T-helper 9 cell (primary cell): ENCODE results near the gene ULBP2.
"Not testable (repeated sequence)": the region's sequence is repeated elsewhere in the genome, so short reads cannot be mapped to it uniquely, and the experiment has no call there.

Experiments
- DNase-seq: peaks from one replicate; pipeline ENCODE4 v3.0.0-alpha.2; 2020

Gene ULBP2

DNA sequence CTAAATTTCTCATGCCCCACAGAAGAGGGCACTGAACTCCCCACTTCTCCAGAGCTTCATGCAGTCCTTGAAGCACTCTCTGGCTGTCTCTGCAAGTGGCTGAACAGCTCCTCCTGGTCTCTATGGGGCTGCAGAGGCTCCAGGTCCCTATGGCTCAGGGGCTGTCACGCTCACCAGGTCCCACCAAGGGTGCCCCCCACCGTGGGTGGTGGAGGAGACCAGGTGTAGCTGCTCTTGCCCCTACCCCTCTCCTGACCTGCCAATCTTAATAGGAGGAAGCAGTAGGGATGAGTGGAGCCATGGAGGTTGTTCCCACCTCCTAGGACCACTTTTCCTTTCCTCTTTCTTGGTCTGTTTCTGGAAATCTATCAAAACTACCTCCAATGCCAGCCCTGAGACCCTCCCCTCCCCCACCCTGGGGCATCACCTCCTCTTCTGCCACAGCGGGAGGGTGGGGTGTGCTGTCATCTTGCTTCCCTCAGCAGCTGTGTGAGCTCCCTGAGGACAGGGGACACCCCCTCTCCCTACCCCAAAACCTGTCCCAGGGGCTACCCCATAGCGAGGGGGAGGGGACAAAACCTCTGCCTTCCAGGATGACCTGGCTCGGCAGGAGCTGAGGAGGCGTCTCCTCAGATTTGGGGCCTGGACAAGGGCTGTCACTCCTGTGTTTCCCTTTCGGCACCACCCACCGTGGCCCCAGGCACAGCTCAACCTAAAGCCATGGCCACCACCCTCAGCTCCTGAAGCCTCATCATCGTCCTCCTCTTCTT is 31.9 kb upstream of the ULBP2 start:
- no peak for DNase-seq

DNA sequence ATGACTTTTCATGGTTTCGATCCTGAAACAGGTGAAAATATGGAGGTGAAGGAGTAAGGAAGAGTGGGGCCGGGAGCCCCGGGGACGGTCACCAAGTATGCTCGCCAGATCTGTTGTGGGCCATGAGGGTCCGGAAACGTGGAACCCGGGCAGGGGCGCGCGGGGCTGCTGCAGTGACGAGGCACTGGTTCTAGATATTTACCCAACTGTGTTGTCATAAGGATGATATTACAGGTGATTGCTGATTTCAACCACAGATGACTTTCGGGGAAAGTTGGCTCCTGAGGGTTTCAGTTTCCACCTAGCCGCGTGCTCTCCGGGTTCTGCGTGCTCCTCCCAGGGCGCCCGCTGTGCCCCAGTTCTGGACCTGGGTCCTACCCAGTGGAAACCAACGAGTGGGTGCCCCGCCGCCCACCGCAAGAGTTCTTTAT is 31.1 kb upstream of the ULBP2 start:
- no peak for DNase-seq

DNA sequence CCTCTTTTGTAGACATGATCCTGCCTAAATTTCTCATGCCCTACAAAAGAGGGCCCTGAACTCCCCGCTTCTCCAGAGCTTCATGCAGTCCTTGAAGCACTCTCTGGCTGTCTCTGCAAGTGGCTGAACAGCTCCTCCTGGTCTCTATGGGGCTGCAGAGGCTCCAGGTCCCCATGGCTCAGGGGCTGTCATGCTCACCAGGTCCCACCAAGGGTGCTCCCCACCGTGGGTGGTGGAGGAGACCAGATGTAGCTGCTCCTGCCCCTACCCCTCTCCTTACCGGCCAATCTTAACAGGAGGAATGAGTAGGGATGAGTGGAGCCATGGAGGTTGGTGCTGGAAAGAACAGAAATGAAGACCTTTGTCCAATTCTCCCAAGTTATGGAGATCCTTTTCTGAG is 29.1 kb upstream of the ULBP2 start:
- DNase-seq, result not testable (repeated sequence)

DNA sequence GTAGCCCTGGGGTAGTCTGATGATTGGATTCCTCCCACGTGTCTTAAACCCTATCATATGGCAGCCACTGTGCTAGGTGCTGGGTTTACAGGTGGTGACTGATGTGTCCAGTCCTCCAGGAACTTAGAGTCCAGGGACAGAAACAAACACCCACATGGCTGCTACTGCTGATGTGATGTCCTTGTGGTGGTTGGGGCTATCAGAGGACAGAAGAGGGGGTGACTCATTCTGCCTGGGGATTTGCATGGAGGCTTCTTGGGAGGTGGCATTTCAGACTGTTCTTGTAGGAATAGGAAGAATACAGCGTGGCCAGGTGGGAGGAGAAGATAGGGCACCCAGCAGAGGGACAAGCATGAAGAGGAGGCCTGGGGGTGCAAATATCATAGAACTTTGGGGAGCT is 28.7 kb upstream of the ULBP2 start:
- no peak for DNase-seq

DNA sequence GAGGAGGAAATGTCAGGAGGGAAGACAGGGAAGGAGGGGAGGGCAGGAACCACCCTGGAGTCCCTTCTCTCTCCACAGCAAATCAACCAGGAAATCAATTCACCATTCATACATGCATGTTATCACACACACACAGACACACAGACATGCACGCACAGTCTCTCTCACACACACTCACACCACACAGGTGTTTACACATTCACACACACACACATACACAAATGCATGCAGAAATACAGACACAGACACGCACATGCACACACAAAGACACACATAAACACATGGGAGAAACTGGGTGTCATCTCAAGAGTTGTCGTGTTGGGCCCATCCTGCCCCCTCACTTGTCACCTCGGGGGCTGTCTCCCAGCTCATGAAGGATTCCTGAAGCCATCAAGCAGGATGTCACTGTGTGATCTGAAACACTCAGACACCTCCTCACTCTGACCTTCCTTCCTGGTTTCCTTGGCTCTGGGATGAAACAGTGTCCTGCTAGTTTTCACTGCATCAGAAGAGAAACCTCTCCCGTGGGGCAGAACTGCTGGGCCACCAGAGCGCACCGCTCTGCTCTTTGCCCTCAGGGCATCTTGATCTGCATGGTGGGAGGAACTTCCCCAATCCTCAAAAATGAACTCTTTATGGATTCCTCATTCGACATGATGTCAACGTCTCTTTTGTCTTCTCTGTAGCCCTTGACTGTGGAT is 28.1 kb upstream of the ULBP2 start:
- no peak for DNase-seq

DNA sequence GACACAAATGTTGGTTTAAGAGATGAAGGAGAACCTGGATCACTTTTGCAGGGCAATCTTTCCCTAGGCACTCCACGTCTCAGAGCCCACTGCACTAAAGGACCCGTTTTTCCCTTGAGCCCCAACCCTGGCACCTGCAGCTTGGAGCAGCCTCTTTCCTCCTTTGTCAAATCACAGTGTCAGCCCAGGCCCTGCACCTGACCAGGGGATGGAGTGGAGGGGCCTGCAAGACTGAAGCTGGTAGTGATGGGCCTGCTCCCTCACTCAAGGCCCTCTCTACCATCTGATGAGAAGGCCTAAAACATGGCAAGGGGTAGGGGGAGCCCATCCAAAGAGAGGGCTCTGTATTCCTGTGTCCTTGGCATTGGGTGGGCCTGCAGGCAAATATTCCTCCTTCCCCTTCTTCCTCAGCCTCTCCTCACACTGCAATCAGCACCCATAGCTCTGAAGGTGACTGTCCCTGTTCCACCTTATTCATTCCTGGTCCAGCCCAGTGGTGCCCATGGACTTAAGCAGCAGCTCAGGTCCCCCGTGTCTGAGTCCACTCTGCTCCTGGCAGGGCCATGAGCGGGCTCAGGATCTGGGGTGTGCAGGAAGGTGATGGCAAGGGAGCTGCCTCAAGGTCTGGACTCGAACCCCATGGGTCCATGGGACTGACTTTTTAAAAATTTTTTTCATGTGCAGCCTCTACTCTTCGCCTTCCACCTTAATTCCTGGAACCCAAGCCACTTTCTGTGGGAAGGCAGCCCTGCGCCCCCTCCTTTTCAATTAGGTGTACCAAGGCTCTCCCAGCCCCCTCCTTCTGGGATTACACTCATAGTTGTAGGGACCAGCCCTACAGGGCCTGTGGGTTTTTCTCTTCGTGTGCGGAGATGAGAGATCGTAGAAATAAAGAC is 25.6 kb upstream of the ULBP2 start:
- DNase-seq, result no peak

DNA sequence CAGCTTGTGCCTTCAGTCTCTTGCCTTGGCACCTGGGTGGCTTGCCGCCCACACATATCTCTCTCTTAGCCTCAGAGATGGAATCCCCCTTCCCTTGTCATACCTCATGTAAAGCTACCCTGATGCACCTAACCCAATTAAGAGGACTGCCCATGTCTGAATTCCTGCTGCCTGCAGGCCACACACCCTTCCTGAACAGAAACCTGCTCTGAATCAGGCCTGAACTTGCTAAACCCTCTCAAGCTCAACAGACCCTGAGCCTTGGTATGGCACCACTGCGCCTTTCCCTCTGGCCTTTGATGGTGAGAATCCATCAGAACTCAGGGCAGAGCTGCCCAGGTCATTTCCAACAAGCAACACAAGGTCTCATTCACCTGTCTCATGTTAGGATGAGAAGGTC is 24.1 kb upstream of the ULBP2 start:
- DNase-seq, result no peak

DNA sequence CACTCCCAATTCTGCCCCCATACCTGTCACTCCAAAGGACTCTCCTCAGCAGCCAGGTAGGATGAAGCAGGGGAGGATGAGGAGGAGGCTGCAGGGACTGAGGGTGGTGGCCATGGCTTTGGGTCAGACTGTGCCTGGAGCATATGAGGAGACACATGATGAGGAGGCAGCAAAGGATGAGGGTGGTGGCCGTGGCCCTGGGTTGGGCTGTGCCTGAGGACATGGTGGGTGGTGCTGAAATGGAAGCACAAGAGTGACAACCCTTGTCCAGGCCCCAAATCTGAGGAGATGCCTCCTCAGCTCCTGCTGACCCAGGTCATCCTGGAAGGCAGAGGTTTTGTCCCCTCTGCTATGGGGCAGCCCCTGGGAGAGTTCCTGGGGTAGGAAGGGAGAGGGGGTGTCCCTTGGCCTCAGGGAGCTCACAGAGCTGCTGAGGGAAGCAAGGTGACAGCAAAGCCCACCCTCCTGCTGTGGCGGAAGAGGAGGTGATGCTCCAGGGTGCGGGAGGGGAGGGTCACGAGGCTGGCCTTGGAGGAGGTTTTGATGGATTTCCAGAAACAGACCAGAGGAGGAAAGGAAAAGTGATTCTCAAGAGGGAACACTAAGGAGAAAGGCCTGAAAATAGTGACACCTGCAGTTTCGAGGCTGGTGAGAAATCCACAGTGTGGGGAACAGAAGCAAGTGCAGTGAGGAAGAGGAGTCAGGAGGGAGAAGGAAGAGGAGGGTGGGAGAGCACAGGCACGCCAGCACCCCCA is 23.5 kb upstream of the ULBP2 start:
- DNase-seq, result no peak

DNA sequence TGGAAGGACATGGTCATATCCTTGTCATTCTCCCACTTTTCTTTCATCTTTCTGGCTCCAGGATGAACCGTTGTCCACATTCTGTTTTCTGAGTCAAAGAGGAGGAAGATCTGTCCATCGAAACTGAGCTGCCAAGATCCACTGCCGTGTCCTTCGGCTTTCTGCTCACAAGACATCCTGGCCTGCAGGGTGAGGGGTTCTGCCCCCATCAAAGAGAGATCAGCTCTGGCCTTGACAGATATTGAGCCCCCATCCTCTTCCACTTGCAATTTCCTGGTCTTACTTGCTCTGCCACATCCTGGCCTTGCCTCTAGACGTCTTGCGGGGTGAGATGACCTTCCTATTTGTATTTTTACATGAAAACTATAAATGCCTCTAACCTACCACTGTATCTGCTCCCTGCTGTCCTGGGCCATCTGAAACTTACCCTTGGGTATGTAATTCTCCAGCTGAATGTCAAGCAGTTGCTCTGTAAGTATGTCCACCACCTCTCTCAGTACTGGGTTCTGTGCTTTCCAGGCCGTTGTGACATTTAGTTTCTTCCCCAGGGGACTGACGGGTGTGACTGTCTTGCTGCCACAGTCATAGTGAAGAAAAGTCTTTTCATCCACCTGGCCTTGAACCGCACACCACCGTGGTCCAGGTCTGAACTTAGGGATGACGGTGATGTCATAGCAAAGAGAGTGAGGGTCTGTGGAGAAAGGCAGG is 22.5 kb upstream of the ULBP2 start:
- DNase-seq, result not testable (repeated sequence)

DNA sequence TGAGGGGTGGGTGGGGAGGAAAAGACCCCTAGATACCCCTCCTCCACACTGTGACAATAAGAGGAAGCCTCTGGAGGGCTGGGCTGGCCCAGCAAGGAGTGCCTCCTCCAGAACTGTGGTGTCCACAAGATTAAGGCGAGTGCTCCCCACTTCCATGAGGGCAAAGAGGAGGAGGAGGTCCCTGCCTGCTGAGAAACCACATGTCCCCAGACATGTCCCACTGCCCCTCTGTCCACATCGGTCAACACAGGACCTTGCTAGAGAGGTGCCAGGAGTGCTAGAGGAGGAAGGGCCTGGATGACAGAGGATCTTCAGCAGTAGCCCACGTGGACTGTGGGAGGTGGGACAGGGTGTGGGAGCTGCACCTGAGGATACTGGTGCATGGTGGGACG is 22.0 kb upstream of the ULBP2 start:
- DNase-seq, result no peak

DNA sequence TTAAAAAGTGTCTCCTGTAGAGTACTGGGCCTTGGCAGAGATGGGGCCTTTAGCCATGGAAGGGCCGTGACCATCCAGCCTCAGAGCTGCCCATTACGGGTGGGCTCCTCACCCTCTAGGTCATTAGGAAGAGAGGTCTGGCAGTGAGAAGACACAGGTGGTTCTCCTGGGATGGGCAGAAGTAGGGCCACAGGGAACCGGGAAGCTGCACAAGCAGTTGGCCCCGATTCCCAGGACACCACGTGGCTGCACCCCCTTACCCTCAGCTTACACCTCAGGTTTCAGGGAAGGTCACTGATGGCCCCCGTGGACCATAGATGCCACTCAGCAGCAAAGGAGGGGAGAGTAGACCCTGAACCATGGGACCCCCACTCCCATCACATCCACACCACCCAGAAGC is 20.5 kb upstream of the ULBP2 start:
- DNase-seq, result no peak

DNA sequence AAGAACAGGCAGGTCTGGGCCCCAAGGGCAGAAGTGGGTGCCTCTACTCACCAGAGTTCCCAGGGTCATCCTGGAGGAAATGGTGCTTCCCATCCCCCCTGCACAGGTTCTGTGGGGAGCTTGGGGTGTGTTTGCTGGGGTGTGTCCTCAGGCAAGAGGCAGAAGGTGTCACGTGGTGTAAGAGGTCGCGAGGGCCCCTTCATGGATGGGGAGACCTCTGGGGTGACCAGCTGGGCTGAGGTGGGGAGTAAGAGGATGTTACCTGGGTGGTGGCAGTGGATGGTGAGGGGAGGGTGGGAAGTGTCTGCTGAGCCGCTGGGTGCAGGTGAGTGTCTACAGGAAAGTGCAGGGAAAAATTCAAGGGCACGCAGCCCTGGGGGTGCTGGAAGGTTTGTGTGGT is 19.7 kb upstream of the ULBP2 start:
- DNase-seq, result not testable (repeated sequence)

DNA sequence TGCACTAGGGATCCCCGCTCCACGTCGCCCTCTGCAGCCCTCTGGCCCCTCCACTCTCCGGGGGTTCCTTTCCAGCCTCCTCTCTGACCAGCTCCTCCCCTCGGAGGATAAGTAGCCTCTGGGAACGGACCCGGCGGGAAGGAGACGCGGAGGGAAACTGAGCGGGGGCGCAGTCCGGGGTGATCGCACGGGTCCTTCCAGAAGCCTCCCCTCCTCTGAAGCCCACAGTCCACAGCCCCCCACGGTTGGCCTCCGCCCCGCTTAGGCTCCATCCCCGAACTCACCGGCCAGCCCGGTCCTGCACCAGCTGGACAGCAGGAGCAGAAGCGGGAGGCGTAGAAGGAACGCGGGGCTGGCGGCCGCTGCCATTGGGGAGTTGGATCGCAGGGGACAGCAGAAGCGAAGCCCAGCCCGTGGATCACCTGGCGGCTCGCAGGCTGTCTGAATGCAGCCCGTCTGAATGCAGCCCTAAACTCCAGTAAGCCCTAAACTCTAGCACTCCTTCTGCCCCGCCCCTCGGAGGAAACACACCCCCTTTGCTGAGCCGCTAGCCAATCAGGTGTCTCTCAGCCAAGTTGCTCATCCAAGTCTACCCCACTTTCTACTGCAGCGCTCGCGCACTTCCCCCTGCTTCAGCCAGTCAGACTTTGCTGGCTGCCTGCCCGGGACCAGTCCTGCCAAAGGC is 19.0 kb upstream of the ULBP2 start, which contains the start of gene RAET1G:
RAET1G (minus strand) TSS at position 480 of the 685 bp plus-strand sequence; CDS start at position 369, 111 bp downstream.
- peak; percentile 62 for DNase-seq

DNA sequence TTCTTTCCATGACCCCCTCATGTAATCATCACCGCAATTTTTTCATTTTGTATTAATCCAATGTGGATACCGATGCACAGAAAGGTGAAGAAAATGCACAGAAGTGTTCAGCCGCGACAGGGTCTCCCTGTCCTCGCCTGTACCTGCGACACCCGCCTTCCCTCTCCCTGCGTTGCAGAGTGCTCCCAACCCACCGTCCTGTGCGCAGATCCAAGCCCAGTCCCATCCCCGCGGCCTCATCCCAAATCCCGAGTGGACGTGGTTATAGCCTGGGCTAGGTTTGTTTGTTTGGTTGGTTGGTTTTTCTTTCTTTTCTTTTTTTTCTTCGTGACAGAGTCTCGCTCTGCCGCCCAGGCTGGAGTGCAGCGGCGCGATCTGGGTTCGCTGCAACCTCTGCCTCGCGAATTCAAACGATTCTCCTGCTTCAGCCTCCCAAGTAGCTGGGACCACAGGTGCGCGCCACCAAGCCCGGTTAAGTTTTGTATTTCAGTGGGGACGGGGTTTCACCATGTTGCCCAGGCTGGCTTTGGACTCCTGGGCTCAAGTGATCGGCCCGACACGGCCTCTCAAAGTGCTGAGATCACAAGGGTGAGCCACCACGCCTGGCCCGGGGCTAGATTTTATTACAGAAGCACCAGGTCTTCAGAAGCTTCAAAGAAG is 18.4 kb upstream of the ULBP2 start:
- DNase-seq, result no peak

DNA sequence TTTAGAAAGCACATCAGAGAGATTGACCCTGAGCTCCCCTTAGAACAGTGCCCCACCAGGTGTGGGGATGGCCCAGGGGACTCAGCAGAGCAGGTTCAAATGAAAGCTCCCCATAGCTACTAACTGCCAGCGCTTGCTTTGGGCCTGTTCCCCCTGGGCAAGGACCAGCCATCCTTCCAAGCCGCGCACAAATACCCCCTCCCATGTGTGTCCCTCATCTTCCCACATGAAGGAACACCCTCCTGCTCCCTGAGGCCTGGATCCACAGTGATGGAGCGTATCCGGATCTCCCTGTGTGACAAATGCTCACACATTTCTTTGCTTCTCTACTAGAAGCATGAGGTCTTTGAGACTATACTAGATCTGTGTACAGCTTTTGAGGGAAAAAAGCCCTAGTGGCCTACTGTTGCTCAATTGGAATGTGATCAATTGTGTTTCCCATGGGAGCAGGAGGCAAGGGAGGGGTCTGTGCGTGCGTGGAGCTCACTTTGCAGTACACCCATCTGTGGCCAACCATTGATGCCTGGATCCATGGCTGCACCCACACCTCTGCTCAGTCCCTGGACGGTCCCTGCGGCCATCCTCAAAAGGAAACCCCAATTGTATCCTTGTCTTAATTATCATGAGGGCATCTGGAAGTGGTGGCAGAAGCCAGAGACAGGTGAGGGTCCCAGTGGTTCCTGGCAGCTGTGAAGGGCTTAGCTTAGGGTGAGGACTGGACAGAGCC is 17.4 kb upstream of the ULBP2 start:
- no peak for DNase-seq

DNA sequence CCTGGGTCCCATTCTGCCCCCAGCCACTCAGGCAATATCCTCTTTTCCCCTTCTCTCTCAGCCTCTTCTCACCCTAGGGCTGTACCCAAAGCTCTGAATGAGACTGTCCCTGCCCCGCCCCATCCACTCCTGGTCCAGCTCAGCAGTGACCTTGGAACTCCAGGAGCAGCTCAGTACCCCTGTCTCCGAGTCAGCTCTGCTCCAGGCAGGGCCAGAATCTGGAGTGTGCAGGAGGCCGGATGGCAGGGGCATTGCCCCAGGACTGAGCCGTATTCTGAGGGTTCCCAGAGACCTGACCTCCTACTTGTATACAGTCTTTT is 16.9 kb upstream of the ULBP2 start:
- DNase-seq, result no peak

DNA sequence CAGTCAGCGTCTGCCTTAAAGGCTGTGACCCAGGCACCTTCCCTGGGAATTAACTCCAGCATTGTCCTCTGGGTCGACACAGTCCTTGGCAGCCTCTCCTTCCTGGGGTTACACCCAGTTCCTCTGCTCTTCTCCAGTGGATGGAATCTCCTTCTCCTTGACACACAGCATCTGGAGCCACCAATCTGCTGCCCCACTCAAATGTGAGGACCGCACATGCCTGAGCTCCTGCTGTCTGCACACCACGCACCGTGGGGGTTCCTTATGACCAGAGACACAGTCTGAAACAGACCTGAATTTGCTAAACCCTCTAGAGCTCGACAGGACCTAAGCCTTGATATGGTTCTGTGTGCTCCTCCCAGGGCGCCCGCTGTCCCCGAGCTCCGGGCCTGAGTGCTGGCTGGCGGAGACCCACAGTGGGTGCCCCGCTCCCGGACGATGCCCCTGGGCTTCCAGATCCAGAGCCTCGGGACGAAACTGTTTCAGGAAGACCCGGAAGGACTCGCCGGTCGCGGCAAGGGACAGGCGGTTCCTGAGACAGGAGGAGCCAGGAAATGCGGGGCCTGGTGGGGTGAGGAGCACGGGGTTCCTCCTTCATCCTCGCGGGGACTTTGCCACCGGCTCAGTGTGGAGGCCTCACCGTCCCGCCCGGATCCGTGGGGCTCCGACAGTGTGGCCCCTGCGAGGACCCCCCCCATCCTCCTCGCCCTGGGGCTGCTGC is 16.4 kb upstream of the ULBP2 start:
- no peak for DNase-seq

DNA sequence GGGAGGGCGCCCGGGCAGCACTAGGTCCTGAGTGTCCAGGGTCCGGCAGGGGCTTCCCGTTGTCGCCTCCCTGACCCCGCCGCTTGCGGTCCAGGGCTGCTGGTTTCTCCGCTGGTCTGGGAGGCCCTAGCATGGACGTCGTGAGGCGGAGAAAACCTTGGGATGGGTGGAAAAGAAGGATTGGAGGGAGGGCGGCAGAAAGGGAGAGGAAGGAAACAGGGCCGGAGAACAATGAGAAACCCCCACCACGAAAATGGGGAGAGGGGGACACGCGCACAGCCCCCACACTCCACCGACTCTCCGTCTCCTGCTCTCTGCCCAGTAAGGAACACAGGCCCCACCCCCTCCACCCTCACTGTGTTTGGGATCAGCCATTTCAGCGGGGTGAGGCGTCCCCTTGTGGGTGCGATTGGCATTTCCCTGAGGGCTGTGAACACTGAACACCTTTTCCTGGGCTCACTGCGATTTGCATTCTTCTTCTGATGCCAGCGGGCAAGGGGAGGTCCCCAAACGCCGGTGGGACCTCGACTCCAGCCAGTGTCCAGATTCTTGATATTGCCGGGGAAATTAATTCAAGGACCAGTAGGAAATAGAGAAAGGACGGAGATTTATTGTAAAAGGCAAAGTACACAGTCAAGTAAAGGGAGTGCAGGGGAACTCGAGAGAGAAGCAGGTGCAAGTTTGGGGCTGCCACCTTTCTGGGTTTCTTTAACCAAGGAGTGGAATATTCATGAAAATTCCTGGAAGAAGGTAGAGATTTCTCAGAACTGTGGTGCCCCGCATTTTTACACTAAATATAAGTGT is 15.6 kb upstream of the ULBP2 start:
- DNase-seq, result peak; percentile 58

DNA sequence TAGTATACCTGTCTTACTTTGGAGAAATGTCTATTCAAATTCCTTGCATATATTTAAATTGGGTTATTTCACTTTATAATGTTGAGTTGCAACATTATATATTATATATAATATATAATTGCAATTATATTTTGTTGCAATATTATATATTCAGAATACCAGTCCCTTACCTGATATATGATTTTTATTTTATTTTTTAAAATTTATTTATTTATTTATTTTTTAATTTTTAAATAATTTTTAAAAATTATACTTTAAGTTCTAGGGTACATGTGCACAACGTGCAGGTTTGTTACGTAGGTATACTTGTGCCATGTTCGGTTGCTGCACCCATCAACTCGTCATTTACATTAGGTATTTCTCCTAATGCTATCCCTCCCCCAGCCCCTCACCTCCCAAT is 14.8 kb upstream of the ULBP2 start:
- DNase-seq, result not testable (repeated sequence)
